IPS-18a (cell line): ENCODE measurements around the gene C19orf12.

Source experiments
- H3K27ac ChIP-seq: one replicate; pipeline ENCODE4 v1.5.1; 2013; ENCODE audit warnings: low read length
- H3K27me3 ChIP-seq: one replicate; pipeline ENCODE4 v1.6.1; 2013; ENCODE audit warnings: mild to moderate bottlenecking, low read length; ENCODE audit not compliant: control insufficient read depth, insufficient read depth
- H3K36me3 ChIP-seq: one replicate; pipeline ENCODE4 v1.6.1; 2013; ENCODE audit warnings: low read depth, low read length; ENCODE audit not compliant: control insufficient read depth
- H3K4me1 ChIP-seq: one replicate; pipeline ENCODE4 v1.6.1; 2013; ENCODE audit warnings: low read depth, low read length; ENCODE audit not compliant: control insufficient read depth
- H3K4me3 ChIP-seq: one replicate; pipeline ENCODE4 v1.5.1; 2013; ENCODE audit warnings: low read length
- H3K9ac ChIP-seq: one replicate; pipeline ENCODE4 v1.6.1; 2013; ENCODE audit warnings: mild to moderate bottlenecking, low read length, moderate library complexity
- H3K9me3 ChIP-seq: one replicate; pipeline ENCODE4 v1.6.1; 2013; ENCODE audit warnings: low read depth, low read length; ENCODE audit not compliant: control insufficient read depth

The C19orf12 gene

DNA sequence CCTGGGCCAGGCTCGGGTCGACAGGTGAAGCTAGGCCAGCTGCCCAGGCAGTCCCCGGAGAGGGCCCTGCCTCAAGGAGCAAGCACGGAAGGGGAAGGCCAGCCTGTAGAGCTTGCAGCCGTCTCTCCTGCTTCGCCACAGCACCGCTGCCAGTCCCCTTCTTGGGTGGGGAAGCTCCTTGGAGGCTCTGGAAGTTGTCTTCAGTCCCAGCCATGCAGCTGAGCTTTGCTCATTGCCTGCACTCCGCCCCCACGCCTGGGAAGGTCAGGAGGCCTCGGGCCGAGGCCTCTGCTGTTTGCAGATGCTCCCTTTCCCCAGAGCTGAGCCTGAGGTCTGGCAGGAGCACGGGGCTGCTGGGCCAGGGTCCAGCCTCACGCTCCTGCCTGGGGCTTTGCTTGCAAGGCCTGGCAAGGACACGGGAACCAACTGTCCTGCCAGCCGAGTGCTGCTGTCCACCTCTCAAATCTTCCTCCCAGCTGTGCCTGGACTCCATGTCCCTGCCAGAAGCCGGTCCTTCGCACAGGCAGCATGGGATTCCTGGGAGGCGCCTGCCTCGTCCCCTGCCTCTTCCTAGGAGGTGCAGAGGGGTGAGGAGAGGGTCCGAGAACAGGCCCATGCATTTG, 36.5 kb downstream of the C19orf12 start:
- no peak overlapping the region for H3K9ac ChIP-seq
- H3K9me3 ChIP-seq: no peaks in the 10 kb centered on the region
- H3K27me3 ChIP-seq: no peaks in the 10 kb centered on the region
- peaks cover 7% of the 10 kb centered on the region for H3K4me1 ChIP-seq
- H3K27ac ChIP-seq: no peak overlapping the region
- peaks cover 11% of the 10 kb centered on the region for H3K36me3 ChIP-seq
- H3K4me3 ChIP-seq: no peak overlapping the region

DNA sequence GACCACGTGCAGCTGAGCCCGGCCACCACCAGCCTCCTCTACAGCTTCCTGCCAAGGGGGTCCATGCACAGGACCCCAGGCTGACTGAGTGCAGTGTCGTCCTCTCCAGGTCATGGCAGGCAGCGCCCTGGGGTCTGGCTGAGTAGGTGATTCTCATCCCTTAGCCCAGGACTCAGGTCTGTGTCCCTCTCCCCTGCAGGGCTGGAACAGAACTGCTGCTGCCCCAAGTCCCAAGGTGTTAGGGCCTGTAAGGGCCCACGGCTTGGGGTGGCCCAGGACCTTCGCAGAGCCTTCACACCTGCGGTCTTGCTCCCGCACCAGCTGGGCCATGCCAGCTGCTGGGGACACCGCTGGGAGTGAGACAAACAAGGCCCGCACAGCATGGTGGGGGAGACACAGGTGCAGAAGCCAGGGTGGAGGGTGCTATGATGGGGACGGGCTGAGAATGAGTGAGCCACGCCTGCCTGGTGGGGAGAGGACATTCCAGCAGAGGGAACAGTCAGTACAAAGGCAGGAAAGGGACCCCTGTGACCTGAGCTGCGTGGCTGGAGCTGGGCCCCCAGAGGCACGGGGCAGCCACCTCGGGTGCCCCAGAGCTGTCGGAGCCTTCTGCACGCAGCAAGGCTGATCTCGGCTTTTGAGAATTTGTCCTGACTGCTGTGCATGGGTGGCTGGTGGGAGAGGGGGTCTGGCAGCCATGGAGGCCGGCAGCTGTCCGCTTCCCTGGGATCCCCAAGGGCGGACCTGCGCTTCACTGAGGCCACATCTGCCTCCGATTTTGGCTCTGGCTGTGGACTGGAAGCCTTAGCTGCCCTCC, 37.9 kb downstream of the C19orf12 start:
- no peak overlapping the region for H3K27ac ChIP-seq
- H3K9me3 ChIP-seq: no peaks in the 10 kb centered on the region
- H3K4me1 ChIP-seq: no peaks in the 10 kb centered on the region
- no peak overlapping the region for H3K9ac ChIP-seq
- H3K36me3 ChIP-seq: peaks cover 11% of the 10 kb centered on the region
- no peak overlapping the region for H3K4me3 ChIP-seq
- no peaks in the 10 kb centered on the region for H3K27me3 ChIP-seq

DNA sequence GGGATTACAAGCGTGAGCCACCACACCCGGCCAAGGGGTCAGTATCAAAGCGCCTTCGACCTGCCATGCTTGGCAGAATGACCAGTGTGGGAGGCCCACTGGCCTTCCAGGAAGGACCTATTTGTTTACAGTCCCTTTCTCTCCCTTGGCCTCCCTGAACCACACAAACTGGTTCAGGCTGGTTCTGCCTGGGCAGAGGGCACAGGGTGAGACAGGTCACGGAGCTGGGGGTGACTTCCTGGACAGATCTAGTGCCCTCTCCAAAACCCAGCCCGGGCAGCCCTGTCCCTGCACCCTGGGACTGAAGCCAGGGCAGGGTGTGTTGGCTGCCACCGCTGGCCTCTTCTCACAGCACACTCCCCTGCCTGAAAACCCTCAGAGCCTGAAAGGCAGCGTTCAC, 38.5 kb downstream of the C19orf12 start:
- Histone ChIP-seq H3K4me3 (no peak overlapping the region), H3K9me3 (no peaks in the 10 kb centered on the region), H3K36me3 (peaks cover 11% of the 10 kb centered on the region), H3K27ac (no peak overlapping the region), H3K4me1 (no peaks in the 10 kb centered on the region), H3K27me3 (no peaks in the 10 kb centered on the region), H3K9ac (no peak overlapping the region)

DNA sequence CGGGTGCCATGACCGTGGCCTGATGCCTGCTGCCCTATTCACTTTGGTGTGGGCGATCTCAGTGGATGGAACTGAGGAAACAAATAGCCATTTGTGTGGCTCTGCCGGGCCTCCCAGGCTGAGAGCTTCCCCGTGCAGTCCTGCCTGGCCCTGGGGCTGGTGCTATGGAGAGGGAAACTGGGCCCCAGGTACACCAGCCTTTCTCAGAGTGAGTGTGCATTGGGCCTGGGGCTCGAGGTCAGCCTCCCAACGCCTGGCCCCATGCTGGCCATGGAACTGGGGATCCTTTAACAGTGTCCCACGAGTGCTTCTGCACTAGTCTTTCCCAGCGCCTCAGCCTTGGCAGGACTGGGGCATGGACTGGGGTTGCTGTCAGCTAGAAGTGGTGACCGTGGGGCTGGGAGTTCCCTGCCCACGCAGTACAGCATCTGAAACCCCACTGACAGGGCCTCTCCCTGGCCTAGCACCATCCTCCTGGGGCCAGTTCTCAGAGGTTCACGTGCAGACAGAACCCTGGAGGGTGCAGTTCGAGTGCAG, 39.3 kb downstream of the C19orf12 start:
- no peak overlapping the region for H3K9ac ChIP-seq
- H3K4me1 ChIP-seq: no peaks in the 10 kb centered on the region
- no peak overlapping the region for H3K4me3 ChIP-seq
- peaks cover 11% of the 10 kb centered on the region for H3K36me3 ChIP-seq
- no peaks in the 10 kb centered on the region for H3K9me3 ChIP-seq
- H3K27me3 ChIP-seq: no peaks in the 10 kb centered on the region
- H3K27ac ChIP-seq: no peak overlapping the region

- H3K27me3 ChIP-seq: no peaks in the 10 kb centered on the region
- H3K27ac ChIP-seq: no peak overlapping the region
- H3K4me1 ChIP-seq: no peaks in the 10 kb centered on the region
- peaks cover 11% of the 10 kb centered on the region for H3K36me3 ChIP-seq
- H3K9me3 ChIP-seq: no peaks in the 10 kb centered on the region
- H3K4me3 ChIP-seq: no peak overlapping the region
- no peak overlapping the region for H3K9ac ChIP-seq
Measured at GRCh38 chr19:29675120-29675649, 39.9 kb downstream of the C19orf12 start.

DNA sequence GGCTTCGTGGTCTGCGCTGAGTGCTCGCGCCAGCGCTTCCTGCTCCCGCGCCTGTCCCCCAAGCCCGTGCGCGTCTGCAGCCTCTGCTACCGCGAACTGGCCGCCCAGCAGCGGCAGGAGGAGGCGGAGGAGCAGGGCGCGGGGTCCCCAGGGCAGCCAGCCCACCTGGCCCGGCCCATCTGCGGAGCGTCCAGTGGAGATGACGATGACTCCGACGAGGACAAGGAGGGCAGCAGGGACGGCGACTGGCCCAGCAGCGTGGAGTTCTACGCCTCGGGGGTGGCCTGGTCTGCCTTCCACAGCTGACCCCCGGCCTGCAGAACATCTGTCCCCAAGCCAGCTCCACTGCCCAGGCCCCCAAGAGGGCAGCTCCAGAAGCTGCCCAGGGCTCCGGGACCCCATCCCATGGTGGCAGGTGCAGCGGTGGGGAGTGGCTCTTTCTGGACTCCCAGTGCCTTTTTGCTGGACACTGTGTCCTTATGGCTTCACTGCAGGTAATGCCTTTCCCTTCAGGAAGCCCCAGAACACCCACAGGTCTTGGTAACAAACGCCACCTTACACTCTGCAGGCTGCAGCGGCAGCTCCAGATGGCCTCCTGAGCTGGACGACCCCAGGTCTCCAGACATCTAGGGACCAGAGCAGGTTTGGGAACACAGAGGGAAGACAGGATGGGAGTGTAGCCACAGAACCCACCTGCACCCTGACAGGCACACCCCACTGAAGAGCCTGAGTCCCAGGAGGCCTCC, 40.5 kb downstream of the C19orf12 start:
- Histone ChIP-seq H3K27me3 (no peaks in the 10 kb centered on the region), H3K4me1 (no peaks in the 10 kb centered on the region), H3K9ac (no peak overlapping the region), H3K9me3 (no peaks in the 10 kb centered on the region), H3K36me3 (peaks cover 11% of the 10 kb centered on the region), H3K27ac (no peak overlapping the region), H3K4me3 (no peak overlapping the region)

DNA sequence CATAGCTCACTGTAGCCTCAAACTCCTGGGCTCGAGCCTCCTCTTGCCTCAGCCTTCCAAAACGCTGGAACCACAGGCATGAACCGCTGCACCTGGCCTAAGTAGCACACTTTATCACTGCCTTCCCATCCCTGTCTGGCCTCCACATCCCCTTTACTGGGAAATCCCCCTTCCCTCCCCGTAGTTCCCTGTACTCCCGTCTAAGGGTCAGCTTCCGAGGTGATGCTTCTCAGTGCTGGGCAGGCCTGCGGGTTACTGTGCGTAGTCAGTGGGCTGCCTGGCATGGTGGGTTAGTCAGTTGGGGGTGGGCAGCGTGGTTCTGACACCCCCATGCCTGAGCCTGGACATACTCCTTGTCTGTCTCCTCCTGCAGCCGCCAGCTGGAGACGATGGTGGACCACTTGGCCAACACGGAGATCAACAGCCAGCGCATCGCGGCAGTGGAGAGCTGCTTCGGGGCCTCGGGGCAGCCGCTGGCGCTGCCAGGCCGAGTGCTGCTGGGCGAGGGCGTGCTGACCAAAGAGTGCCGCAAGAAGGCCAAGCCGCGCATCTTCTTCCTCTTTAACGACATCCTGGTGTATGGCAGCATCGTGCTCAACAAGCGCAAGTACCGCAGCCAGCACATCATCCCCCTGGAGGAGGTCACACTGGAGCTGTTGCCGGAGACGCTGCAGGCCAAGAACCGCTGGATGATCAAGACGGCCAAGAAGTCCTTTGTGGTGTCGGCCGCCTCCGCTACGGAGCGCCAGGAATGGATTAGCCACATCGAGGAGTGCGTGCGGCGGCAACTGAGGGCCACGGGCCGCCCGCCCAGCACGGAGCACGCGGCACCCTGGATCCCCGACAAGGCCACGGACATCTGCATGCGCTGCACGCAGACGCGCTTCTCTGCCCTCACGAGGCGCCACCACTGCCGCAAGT, 41.4 kb downstream of the C19orf12 start:
- H3K27ac ChIP-seq: no peak overlapping the region
- peaks cover 11% of the 10 kb centered on the region for H3K36me3 ChIP-seq
- no peaks in the 10 kb centered on the region for H3K9me3 ChIP-seq
- no peaks in the 10 kb centered on the region for H3K27me3 ChIP-seq
- H3K4me1 ChIP-seq: no peaks in the 10 kb centered on the region
- H3K9ac ChIP-seq: no peak overlapping the region
- H3K4me3 ChIP-seq: no peak overlapping the region

- Histone ChIP-seq H3K27ac (no peak overlapping the region), H3K27me3 (no peaks in the 10 kb centered on the region), H3K9ac (no peak overlapping the region), H3K4me1 (no peaks in the 10 kb centered on the region), H3K4me3 (no peak overlapping the region), H3K9me3 (no peaks in the 10 kb centered on the region), H3K36me3 (peaks cover 11% of the 10 kb centered on the region)
Measured at GRCh38 chr19:29672933-29673336, 42.1 kb downstream of the C19orf12 start.

GRCh38 chr19:29672319-29672932, 42.6 kb downstream of the C19orf12 start:
- Histone ChIP-seq H3K36me3 (peaks cover 11% of the 10 kb centered on the region), H3K9ac (no peak overlapping the region), H3K9me3 (no peaks in the 10 kb centered on the region), H3K4me3 (no peak overlapping the region), H3K27me3 (no peaks in the 10 kb centered on the region), H3K4me1 (peaks cover under 1% of the 10 kb centered on the region), H3K27ac (no peak overlapping the region)

DNA sequence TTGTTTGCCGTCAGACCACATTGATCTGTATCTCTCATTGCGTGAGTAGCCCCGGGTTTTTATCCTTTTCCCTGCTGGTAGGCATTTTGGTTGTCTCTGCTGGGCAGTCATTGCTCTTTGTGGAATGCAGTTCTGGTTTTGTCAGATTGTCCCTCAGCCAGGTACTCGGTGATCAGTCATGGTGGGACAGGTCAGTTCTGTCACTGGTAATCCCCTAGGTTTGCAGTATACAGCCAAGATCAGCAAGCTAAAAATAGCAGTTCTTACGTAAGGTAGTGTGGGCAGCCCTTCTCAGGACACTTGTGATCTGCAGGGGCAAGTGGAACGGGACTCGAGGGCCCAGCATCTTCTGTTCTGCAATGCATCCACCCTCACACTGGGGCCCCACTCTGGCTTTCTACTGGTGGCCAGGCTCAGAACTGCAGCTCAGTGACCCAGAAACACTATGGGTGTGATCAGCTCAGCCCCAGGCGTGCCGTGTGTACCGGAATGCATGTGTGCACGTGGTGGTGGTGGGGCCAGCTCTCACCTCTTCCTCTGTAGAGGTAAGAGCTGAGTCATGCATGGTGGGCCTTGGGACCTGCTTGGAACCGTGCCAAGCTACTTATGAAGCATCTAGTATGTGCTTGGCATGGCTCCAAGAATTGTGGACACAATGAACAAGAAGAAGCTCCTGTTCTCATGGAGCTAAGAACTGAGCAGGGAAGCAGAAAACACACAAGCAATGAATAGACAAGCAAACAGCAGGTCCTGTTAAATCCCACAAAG, 43.5 kb downstream of the C19orf12 start:
- H3K27ac ChIP-seq: no peak overlapping the region
- H3K27me3 ChIP-seq: no peaks in the 10 kb centered on the region
- H3K4me1 ChIP-seq: peaks cover 7% of the 10 kb centered on the region
- H3K9me3 ChIP-seq: no peaks in the 10 kb centered on the region
- no peak overlapping the region for H3K4me3 ChIP-seq
- H3K9ac ChIP-seq: no peak overlapping the region
- H3K36me3 ChIP-seq: peaks cover 11% of the 10 kb centered on the region
